Measurements from ENCODE around the gene ZNF555. TPM values are rescaled to one million over a fixed set of nuclear protein-coding genes. Genes with fewer than 3 reads are reported as not detected.

ZNF555 gene
- total RNA-seq, 1 donor from 2014 or later, result 0.66 TPM

DNA sequence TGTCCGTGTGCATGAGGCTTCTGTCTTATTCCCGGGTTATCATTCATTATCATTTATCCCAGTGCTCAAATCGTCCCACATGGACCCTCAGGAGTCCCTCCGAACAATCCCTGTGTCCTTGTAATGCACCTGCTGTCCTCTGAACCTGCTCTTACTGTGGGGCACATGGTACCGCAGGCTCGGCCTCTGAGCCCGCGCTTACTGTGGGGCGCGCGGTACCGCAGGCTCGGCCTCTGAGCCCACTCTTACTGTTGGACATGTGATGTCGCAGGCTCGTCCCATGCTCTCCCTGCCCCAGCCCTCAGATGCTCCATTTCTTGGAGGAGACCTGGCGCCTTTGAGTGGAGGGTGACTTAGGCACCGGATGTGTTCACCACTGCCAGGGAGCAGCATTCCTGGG lies 38.4 kb upstream of the ZNF555 start:
- Mint-ChIP-seq H3K9me3 (no peaks in the 10 kb centered on the region), H3K27ac (no peak overlapping the region), H3K27me3 (ENCODE audit: low read depth) (no peaks in the 10 kb centered on the region), H3K4me1 (ENCODE audit: low read depth) (no peaks in the 10 kb centered on the region), H3K36me3 (ENCODE audit: low read depth) (peaks cover 34% of the 10 kb centered on the region), H3K4me3 (ENCODE audit: low read depth) (no peak overlapping the region)
- intact Hi-C loops (cut with micrococcal nuclease), result no loop called here
- no peak for DNase-seq (ENCODE audit: low spot score)

DNA sequence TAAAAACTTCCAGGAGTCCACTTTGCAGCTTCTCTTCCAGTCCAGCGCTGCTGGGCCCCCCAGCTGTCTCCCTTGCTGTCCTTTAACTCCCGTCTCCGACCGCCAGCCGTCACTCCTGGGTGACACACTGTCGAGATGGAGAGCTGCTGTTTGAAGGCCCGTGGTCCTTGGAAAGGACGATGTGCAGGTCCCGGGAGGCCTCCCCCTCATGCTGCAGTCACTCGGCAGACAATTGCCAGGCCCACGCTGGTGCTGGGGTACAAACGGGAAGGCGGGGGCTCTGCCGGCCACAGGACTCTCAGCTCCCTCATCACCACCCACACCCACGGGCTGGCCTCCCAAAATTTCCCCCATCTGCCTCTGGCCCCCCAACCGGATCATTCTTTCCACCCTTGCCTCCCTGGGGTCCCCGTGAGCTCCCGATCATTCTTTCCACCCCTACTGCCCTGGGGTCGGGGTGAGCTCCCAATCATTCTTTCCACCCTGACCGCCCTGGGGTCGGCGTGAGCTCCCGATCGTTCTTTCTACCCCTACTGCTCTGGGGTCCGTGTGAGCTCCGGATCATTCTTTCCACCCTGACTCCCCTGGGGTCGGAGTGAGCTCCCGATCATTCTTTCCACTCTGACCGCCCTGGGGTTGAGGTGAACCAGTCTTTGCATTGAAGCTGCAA lies 37.7 kb upstream of the ZNF555 start:
- no peak overlapping the region for H3K27ac Mint-ChIP-seq
- H3K4me1 Mint-ChIP-seq (ENCODE audit: low read depth), result no peaks in the 10 kb centered on the region
- H3K36me3 Mint-ChIP-seq (ENCODE audit: low read depth), result peaks cover 35% of the 10 kb centered on the region
- H3K9me3 Mint-ChIP-seq, result no peaks in the 10 kb centered on the region
- H3K4me3 Mint-ChIP-seq (ENCODE audit: low read depth), result no peak overlapping the region
- intact Hi-C loops (cut with micrococcal nuclease), result no loop called here
- no peak for DNase-seq (ENCODE audit: low spot score)
- no peaks in the 10 kb centered on the region for H3K27me3 Mint-ChIP-seq (ENCODE audit: low read depth)

DNA sequence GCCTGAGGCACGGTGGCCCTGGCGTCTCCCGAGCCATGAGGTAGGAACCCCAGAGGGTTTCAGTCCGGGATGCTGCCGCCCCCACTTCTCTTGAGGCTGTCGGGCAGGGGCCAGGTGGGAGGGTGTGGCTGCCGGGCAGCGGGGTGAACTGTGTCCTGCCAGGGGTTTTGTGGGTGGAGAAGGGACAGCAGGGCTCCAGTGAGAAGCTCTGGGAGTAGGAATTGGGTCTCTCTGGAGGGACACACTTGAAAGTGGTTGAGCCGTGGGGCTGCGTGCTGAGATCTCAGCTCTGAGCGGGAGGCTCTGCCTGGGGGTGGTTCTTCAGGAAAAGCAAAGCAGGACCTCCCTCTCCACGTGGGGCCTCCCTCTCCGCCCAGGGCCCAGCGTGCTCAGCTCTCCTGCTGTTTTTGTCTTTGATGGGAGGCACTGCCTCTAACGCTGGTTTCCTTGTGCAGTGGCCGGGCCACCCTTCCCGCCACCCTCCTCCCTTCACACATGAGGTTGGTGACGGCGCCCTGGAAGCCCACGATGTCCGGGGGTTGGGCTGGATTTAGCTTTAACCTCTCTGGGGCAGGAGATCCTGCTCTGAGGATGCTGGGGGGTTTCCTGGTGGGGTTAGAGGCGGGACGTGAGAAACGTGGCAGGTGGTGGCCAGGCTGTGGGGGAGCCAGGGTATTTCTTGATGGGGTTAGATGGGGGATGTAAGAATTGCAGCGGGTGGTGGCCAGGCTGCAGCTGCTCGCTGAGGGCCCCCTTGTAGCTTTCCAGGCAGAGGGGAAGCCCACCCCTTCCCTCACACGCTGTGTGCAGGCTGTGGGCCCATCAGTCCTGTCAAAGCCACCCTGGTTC lies 36.9 kb upstream of the ZNF555 start:
- H3K9me3 Mint-ChIP-seq, result no peaks in the 10 kb centered on the region
- H3K36me3 Mint-ChIP-seq (ENCODE audit: low read depth), result peaks cover 43% of the 10 kb centered on the region
- no peak for DNase-seq (ENCODE audit: low spot score)

DNA sequence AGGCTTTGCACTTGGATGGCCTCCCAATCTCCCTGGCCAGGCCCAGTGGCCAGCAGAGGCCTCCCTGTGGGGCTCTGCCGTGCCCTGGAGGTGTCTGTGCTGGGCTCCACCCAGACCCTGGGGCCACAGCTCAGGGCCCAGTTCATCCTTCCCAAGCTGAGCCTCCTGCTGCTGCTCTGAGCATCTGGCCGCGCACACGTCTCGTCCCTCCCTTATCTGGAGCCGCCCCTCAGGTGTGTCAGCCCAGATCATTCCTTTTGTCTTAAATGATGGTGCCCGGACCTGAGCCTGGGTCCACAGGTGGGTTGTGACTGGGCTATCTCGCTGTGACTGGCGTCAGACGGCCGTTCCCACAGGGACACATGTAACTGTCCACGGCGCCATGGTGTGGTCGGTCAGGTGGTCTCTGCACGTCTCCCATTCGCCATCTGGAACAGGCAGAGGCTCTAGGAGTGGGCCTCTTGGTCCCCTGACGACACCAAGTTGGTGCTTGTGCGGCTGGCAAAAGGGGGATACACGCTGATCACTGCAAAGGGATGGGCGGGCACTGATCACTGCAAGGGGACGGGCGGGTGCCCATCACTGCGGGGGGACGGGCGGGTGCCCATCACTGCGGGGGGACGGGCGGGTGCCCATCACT lies 35.9 kb upstream of the ZNF555 start:
- Mint-ChIP-seq H3K9me3 (no peaks in the 10 kb centered on the region), H3K4me3 (ENCODE audit: low read depth) (no peak overlapping the region), H3K27me3 (ENCODE audit: low read depth) (no peaks in the 10 kb centered on the region), H3K36me3 (ENCODE audit: low read depth) (peaks cover 45% of the 10 kb centered on the region), H3K4me1 (ENCODE audit: low read depth) (no peaks in the 10 kb centered on the region), H3K27ac (no peak overlapping the region)
- DNase-seq (ENCODE audit: low spot score), result no peak
- intact Hi-C loops (cut with micrococcal nuclease), result no loop called here

More for the DNA sequence above, 36.9 kb upstream of the ZNF555 start:
- H3K4me3 Mint-ChIP-seq (ENCODE audit: low read depth), result no peak overlapping the region
- H3K27ac Mint-ChIP-seq, result no peak overlapping the region
- H3K27me3 Mint-ChIP-seq (ENCODE audit: low read depth), result no peaks in the 10 kb centered on the region
- intact Hi-C loops (cut with micrococcal nuclease), result no loop called here
- no peaks in the 10 kb centered on the region for H3K4me1 Mint-ChIP-seq (ENCODE audit: low read depth)

DNA sequence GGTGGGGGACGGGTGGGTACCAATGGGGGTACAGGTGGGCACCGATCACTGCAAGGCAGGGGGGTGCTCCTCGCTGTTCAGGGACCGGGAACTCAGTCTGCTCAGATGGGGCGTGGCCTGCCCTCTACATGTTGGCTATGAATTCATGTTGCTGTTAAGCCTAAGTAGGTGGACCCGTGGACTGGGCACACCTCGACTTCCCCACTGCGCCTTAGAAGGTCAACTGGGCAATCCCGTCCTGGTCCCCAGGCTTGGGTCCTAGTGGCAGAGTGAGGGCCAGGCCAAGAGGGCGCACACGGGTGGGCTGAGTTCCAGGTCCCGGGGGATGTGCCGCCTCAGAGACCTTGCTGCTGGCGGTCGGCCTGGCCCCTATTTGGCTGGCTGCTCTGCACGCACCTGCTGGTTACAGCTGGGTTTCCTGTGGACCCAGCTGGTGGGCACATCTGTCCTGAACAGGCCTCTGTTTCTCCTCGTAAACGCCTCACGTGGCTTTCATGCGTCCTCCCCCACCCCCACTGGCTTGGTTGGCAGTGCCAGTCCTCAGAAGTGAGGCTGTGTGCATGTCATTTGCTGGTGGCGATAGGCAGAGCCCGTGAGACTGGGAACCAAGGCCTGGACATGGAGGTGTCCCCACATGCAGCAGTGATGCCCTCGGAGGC lies 35.2 kb upstream of the ZNF555 start:
- peaks cover 41% of the 10 kb centered on the region for H3K36me3 Mint-ChIP-seq (ENCODE audit: low read depth)
- no peaks in the 10 kb centered on the region for H3K4me1 Mint-ChIP-seq (ENCODE audit: low read depth)
- H3K4me3 Mint-ChIP-seq (ENCODE audit: low read depth), result no peak overlapping the region
- intact Hi-C loops (cut with micrococcal nuclease), result no loop called here
- no peaks in the 10 kb centered on the region for H3K9me3 Mint-ChIP-seq
- H3K27ac Mint-ChIP-seq, result no peak overlapping the region
- DNase-seq (ENCODE audit: low spot score), result no peak
- no peaks in the 10 kb centered on the region for H3K27me3 Mint-ChIP-seq (ENCODE audit: low read depth)

DNA sequence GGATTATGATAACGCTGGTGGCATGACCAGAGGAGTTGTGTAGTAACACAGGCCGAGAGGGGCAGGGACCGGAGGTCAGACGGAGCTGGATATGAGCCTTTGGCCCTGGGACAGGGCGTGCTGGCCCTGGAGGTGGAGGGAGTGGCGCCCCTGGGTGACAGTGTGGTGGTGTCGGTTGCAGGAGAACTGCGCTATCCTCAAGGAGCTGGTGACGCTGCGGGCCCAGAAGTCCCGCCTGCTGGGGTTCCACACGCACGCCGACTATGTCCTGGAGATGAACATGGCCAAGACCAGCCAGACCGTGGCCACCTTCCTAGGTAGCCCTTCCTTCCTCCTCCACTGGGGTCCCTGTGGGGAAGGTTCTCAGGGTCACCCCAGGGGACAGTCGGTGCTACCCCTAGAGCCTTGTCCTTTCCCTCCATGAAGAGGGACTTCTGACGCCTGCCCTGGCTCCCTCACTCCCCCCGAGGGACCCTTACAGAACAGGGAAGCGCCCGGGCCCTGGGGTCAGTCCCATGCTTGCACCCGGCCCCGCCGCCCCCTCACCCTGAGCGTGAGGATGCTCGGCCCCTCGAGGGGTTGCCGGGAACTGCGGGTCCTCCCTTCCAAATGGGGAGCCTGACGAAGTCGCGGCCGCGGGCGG lies 34.4 kb upstream of the ZNF555 start:
- intact Hi-C loops (cut with micrococcal nuclease), result no loop called here
- no peaks in the 10 kb centered on the region for H3K9me3 Mint-ChIP-seq
- DNase-seq (ENCODE audit: low spot score), result no peak
- H3K36me3 Mint-ChIP-seq (ENCODE audit: low read depth), result peaks cover 37% of the 10 kb centered on the region
- no peak overlapping the region for H3K4me3 Mint-ChIP-seq (ENCODE audit: low read depth)
- H3K4me1 Mint-ChIP-seq (ENCODE audit: low read depth), result no peaks in the 10 kb centered on the region
- H3K27ac Mint-ChIP-seq, result no peak overlapping the region
- H3K27me3 Mint-ChIP-seq (ENCODE audit: low read depth), result no peaks in the 10 kb centered on the region

DNA sequence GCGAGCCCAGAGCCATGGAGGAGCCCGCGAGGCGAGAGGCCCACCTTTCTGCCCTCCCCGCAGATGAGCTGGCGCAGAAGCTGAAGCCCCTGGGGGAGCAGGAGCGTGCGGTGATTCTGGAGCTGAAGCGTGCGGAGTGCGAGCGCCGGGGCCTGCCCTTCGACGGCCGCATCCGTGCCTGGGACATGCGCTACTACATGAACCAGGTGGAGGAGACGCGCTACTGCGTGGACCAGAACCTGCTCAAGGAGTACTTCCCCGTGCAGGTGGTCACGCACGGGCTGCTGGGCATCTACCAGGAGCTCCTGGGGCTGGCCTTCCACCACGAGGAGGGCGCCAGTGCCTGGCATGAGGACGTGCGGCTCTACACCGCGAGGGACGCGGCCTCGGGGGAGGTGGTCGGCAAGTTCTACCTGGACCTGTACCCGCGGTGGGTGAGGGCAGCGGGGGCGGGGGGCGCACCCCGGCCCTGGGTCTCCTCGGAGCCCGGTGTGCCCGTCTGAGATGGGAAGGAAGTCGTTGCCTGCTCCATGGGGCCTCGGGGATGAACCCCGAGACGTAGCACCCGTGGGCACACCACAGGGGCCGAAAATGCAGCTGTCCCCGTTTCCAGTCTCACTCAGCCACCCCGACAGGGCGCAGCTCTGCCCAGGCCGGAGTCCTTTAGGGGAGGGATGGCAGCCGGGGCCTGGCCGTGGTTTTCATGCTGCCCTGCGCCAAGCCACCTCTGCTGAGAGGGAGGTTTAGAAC lies 33.7 kb upstream of the ZNF555 start:
- no peak overlapping the region for H3K27ac Mint-ChIP-seq
- H3K9me3 Mint-ChIP-seq, result no peaks in the 10 kb centered on the region
- peaks cover 33% of the 10 kb centered on the region for H3K36me3 Mint-ChIP-seq (ENCODE audit: low read depth)
- no peaks in the 10 kb centered on the region for H3K4me1 Mint-ChIP-seq (ENCODE audit: low read depth)
- no peaks in the 10 kb centered on the region for H3K27me3 Mint-ChIP-seq (ENCODE audit: low read depth)
- intact Hi-C loops (cut with micrococcal nuclease), result no loop called here
- DNase-seq (ENCODE audit: low spot score), result no peak
- no peak overlapping the region for H3K4me3 Mint-ChIP-seq (ENCODE audit: low read depth)

DNA sequence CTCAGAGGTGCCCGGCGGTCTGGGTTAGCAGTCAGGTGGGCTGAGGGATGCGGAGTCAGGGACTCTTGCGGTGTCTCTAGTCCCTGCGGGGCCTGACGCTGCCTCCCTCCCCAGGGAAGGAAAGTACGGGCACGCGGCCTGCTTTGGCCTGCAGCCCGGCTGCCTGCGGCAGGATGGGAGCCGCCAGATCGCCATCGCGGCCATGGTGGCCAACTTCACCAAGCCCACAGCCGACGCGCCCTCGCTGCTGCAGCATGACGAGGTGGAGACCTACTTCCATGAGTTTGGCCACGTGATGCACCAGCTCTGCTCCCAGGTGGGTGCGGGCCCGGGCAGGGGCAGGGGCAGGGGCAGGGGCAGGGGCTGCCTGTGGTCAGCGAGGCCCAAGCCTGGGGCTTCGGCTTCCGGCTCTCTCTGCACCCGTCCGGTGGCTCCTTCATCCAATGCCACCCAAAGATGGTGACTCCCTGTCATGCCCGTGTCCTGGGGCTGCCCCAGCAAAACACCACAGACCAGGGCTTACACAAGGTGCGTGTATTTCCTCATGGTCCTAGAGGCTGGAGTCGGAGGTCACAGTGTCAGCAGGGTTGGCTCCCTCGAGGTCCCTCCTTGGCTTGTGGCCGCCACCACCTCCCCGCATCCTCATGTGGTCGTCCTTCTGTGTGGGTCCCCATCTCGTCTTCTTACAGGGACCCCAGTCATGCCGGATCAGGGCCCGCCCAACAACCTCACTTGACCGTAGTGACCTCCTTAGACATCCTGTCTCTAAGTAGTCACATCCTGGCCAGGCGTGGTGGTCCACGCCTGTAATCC lies 32.9 kb upstream of the ZNF555 start:
- DNase-seq (ENCODE audit: low spot score), result no peak
- H3K36me3 Mint-ChIP-seq (ENCODE audit: low read depth), result peaks cover 27% of the 10 kb centered on the region
- H3K27me3 Mint-ChIP-seq (ENCODE audit: low read depth), result no peaks in the 10 kb centered on the region
- no peak overlapping the region for H3K4me3 Mint-ChIP-seq (ENCODE audit: low read depth)
- H3K9me3 Mint-ChIP-seq, result no peaks in the 10 kb centered on the region
- no peak overlapping the region for H3K27ac Mint-ChIP-seq
- intact Hi-C loops (cut with micrococcal nuclease), result no loop called here
- no peaks in the 10 kb centered on the region for H3K4me1 Mint-ChIP-seq (ENCODE audit: low read depth)

DNA sequence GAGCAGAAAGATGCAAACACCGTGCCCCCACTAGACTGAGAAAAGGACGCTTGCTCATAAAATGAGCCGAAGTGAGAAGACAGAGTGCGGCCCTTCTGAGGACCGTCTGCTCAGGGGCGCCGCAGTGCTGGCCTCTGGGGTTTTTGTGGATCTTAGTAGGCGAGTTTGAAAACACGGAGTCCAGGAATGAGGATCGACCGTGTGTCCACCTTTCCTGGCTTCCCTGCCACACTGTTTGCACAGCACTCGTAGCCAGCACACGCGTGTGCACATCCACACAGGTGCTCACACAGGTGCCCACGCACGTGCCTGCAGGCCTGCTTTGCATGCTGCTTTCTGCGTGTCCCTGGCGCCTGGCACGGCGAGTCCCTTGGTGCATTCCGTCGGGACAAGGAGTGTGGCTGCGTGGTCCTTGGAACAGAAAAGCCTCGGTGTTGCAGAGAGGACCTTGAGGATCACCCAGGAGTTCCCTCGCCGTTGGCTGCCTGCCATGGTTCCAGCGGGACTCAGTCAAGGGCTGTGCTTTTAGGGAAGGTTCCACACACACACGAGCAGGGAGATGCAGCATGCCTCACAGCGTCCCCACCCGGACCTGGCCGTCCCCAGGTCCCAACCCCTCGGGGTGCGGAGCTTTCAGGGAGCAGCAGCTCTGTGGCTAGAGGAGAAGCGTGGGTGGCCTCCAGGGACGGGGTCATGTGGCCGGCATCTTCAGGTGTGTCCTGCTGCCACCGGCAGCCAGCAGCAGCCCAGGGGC lies 31.7 kb upstream of the ZNF555 start:
- DNase-seq (ENCODE audit: low spot score), result no peak
- Mint-ChIP-seq H3K4me1 (ENCODE audit: low read depth) (no peaks in the 10 kb centered on the region), H3K9me3 (no peaks in the 10 kb centered on the region), H3K36me3 (ENCODE audit: low read depth) (peaks cover 23% of the 10 kb centered on the region), H3K4me3 (ENCODE audit: low read depth) (no peak overlapping the region), H3K27me3 (ENCODE audit: low read depth) (no peaks in the 10 kb centered on the region), H3K27ac (no peak overlapping the region)
- intact Hi-C loops (cut with micrococcal nuclease), result no loop called here

DNA sequence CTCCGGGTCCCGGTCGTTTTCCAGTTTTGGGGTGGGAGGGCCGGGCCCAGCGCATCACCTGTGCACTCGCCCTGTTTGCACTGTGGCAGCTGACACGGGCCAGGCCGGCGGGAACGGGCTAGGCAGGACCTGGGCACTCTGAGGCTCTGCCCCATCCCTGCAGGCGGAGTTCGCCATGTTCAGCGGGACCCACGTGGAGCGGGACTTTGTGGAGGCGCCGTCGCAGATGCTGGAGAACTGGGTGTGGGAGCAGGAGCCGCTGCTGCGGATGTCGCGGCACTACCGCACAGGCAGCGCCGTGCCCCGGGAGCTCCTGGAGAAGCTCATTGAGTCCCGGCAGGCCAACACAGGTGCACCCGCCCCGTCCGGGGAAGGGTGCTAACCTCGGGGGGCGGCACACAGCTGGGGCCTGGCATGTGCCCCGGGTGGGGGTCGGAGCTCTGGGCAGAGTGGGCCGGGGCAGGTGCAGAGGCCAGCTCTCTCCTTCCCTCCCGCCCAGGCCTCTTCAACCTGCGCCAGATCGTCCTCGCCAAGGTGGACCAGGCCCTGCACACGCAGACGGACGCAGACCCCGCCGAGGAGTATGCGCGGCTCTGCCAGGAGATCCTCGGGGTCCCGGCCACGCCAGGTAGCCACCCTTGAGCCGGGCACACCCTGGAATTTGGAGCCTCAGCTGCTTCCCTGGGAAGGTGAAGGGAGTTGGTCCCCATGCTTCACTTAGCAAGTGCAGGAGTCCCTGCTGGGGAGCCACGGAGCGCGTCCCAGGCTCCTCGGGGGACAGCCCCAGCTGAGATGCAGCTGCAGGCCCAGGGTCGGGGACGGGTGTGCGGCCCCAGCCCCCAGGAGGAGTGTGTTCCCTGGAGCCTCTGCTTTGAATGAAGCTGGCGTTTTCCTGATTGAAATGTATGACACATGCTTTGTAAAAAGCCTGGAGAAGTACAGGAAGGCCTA lies 30.9 kb upstream of the ZNF555 start:
- no peak for DNase-seq (ENCODE audit: low spot score)
- Mint-ChIP-seq H3K27ac (no peak overlapping the region), H3K36me3 (ENCODE audit: low read depth) (peaks cover 21% of the 10 kb centered on the region), H3K9me3 (no peaks in the 10 kb centered on the region), H3K4me1 (ENCODE audit: low read depth) (no peaks in the 10 kb centered on the region), H3K4me3 (ENCODE audit: low read depth) (no peak overlapping the region), H3K27me3 (ENCODE audit: low read depth) (no peaks in the 10 kb centered on the region)
- intact Hi-C loops (cut with micrococcal nuclease), result no loop called here
